ENCODE measurements around the gene ARHGEF3. TPM values are rescaled to one million over a fixed set of nuclear protein-coding genes. Genes with fewer than 3 reads are reported as not detected.

The ARHGEF3 gene
- total RNA-seq, 1 experiment from 2014 or later, result 1.3 TPM

- Histone ChIP-seq H3K4me3 (ENCODE audit: low read depth, low read length, poor library complexity, severe bottlenecking) (peak overlapping the region; percentile 51), H3K27me3 (replicated peaks; ENCODE audit: insufficient read depth, low read depth, low read length, poor library complexity) (no peaks in the 10 kb centered on the region), H3K27ac (ENCODE audit: low read depth, low read length, poor library complexity, severe bottlenecking) (no peak overlapping the region), H3K9me3 (ENCODE audit: low read depth, low read length, poor library complexity, severe bottlenecking) (no peaks in the 10 kb centered on the region), H3K4me1 (ENCODE audit: insufficient read depth, low read length, poor library complexity, severe bottlenecking) (no peaks in the 10 kb centered on the region), H3K36me3 (ENCODE audit: insufficient read depth, low read length, poor library complexity, severe bottlenecking) (no peaks in the 10 kb centered on the region)
- ChIA-PET POLR2A (ENCODE audit: low non-redundant PET) (interaction anchor here (0.7 kb wide), 1 partner anchor 186 kb away, joined by 3 read pairs; no protein-coding TSS in a partner anchor), CTCF (no interaction called here)
- BruUV-seq (replicated peaks), result no TSS peak
- TF ChIP-seq CTCF (conservative IDR thresholded peaks at IDR 0.05; ENCODE audit: low read depth, low read length) (no peak), EZH2 (IDR thresholded peaks at IDR 0.05; ENCODE audit: borderline replicate concordance, low read depth, low read length, poor library complexity, severe bottlenecking) (no peak)
- no peak for DNase-seq (ENCODE audit: low spot score)
- intact Hi-C loops (cut with micrococcal nuclease; ENCODE audit: unreplicated experiment), result no loop called here
Observed at GRCh38 chr3:56802378-56802745, 613 bp upstream of the ARHGEF3 start.

GRCh38 chr3:56800832-56801661, 702 bp downstream of the ARHGEF3 start:
- no peak for TF ChIP-seq EZH2 (IDR thresholded peaks at IDR 0.05; ENCODE audit: borderline replicate concordance, low read depth, low read length, poor library complexity, severe bottlenecking)
- no peak for TF ChIP-seq CTCF (conservative IDR thresholded peaks at IDR 0.05; ENCODE audit: low read depth, low read length)
- peak overlapping the region; percentile 51 for H3K4me3 ChIP-seq (ENCODE audit: low read depth, low read length, poor library complexity, severe bottlenecking)
- H3K4me1 ChIP-seq (ENCODE audit: insufficient read depth, low read length, poor library complexity, severe bottlenecking), result no peaks in the 10 kb centered on the region
- no TSS peak for BruUV-seq (replicated peaks)
- H3K36me3 ChIP-seq (ENCODE audit: insufficient read depth, low read length, poor library complexity, severe bottlenecking), result no peaks in the 10 kb centered on the region
- ChIA-PET CTCF (interaction anchor here (0.5 kb wide), 1 partner anchor 48 kb away, joined by 5 read pairs; no protein-coding TSS in a partner anchor), POLR2A (ENCODE audit: low non-redundant PET) (no interaction called here)
- no peak for DNase-seq (ENCODE audit: low spot score)
- no peak overlapping the region for H3K27ac ChIP-seq (ENCODE audit: low read depth, low read length, poor library complexity, severe bottlenecking)
- intact Hi-C loops (cut with micrococcal nuclease; ENCODE audit: unreplicated experiment), result no loop called here
- H3K9me3 ChIP-seq (ENCODE audit: low read depth, low read length, poor library complexity, severe bottlenecking), result no peaks in the 10 kb centered on the region
- H3K27me3 ChIP-seq (replicated peaks; ENCODE audit: insufficient read depth, low read depth, low read length, poor library complexity), result no peaks in the 10 kb centered on the region

- ChIA-PET POLR2A (ENCODE audit: low non-redundant PET) (no interaction called here), CTCF (interaction anchor here (0.5 to 1.3 kb wide), 6 partner anchors 11 to 189 kb away, joined by 3 to 5 read pairs (median 4); no protein-coding TSS in a partner anchor)
- Histone ChIP-seq H3K27ac (ENCODE audit: low read depth, low read length, poor library complexity, severe bottlenecking) (no peak overlapping the region), H3K27me3 (replicated peaks; ENCODE audit: insufficient read depth, low read depth, low read length, poor library complexity) (no peaks in the 10 kb centered on the region), H3K4me1 (ENCODE audit: insufficient read depth, low read length, poor library complexity, severe bottlenecking) (no peaks in the 10 kb centered on the region), H3K36me3 (ENCODE audit: insufficient read depth, low read length, poor library complexity, severe bottlenecking) (no peaks in the 10 kb centered on the region), H3K4me3 (ENCODE audit: low read depth, low read length, poor library complexity, severe bottlenecking) (no peak overlapping the region), H3K9me3 (ENCODE audit: low read depth, low read length, poor library complexity, severe bottlenecking) (no peaks in the 10 kb centered on the region)
- intact Hi-C loops (cut with micrococcal nuclease; ENCODE audit: unreplicated experiment), result no loop called here
- no TSS peak for BruUV-seq (replicated peaks)
- TF ChIP-seq CTCF (conservative IDR thresholded peaks at IDR 0.05; ENCODE audit: low read depth, low read length) (no peak), EZH2 (IDR thresholded peaks at IDR 0.05; ENCODE audit: borderline replicate concordance, low read depth, low read length, poor library complexity, severe bottlenecking) (no peak)
- DNase-seq (ENCODE audit: low spot score), result no peak
Observed at GRCh38 chr3:56800130-56800831, 1.5 kb downstream of the ARHGEF3 start.

Measured in A673 (cell line).